ENCODE measurements around the gene TNC. TPM values are rescaled to one million over a fixed set of nuclear protein-coding genes. Genes with fewer than 3 reads are reported as not detected.

Gene TNC
- total RNA-seq: not detected
- total RNA-seq (2013): not detected

GRCh38 chr9:115117999-115118878, at the start of gene TNC:
TSS of gene TNC (minus strand) at chr9:115118157. CDS start at chr9:115091018, 27,139 bp downstream.
- Mint-ChIP-seq H3K4me1 (no peaks in the 10 kb centered on the region), H3K9me3 (no peaks in the 10 kb centered on the region), H3K27me3 (ENCODE audit: low read depth in 2 of 2) (peaks cover 49 to 59% of the 10 kb centered on the region in 2 donors), H3K27ac (no peak within 1 kb of the TSS), H3K36me3 (no peaks in the 10 kb centered on the region), H3K4me3 (no peak within 1 kb of the TSS)
- 5% methylated on average over 37 of the region's 37 CpGs for WGBS (ENCODE audit: insufficient coverage)
- no peak within 1 kb of the TSS for H3K27ac ChIP-seq (ENCODE audit: low read length)
- H3K36me3 ChIP-seq (ENCODE audit: control insufficient read depth, insufficient read depth, low read length): no peaks in the 10 kb centered on the region
- intact Hi-C loops (cut with micrococcal nuclease): no loop called here
- no peaks in the 10 kb centered on the region for H3K9me3 ChIP-seq (ENCODE audit: control insufficient read depth, insufficient read depth, low read length)
- no peak for DNase-seq
- H3K27me3 ChIP-seq (ENCODE audit: control insufficient read depth, insufficient read depth, low read length): peaks cover 17% of the 10 kb centered on the region
- TF ChIP-seq CTCF (IDR thresholded peaks at IDR 0.05): no peak
- no peaks in the 10 kb centered on the region for H3K4me1 ChIP-seq (ENCODE audit: control insufficient read depth, insufficient read depth, low read length)
- no peak within 1 kb of the TSS for H3K4me3 ChIP-seq (ENCODE audit: low read length)
- no peak for ATAC-seq

- Mint-ChIP-seq H3K4me3 (no peak overlapping the region), H3K36me3 (no peaks in the 10 kb centered on the region), H3K4me1 (no peaks in the 10 kb centered on the region), H3K9me3 (peaks cover 0 to 3% of the 10 kb centered on the region in 2 donors), H3K27me3 (ENCODE audit: low read depth in 2 of 2) (peaks cover 0 to 8% of the 10 kb centered on the region in 2 donors), H3K27ac (no peak overlapping the region)
- Histone ChIP-seq H3K27ac (ENCODE audit: low read length) (no peak overlapping the region), H3K9me3 (ENCODE audit: control insufficient read depth, insufficient read depth, low read length) (no peaks in the 10 kb centered on the region), H3K36me3 (ENCODE audit: control insufficient read depth, insufficient read depth, low read length) (no peaks in the 10 kb centered on the region), H3K4me3 (ENCODE audit: low read length) (no peak overlapping the region), H3K27me3 (ENCODE audit: control insufficient read depth, insufficient read depth, low read length) (no peaks in the 10 kb centered on the region), H3K4me1 (ENCODE audit: control insufficient read depth, insufficient read depth, low read length) (no peaks in the 10 kb centered on the region)
- 87% methylated on average over 3 of the region's 3 CpGs for WGBS (ENCODE audit: insufficient coverage)
- no peak for ATAC-seq
- no peak for TF ChIP-seq CTCF (IDR thresholded peaks at IDR 0.05)
- no peak for DNase-seq
- intact Hi-C loops (cut with micrococcal nuclease): no loop called here
Measured at GRCh38 chr9:115167175-115167574, 49.2 kb upstream of the TNC start.

GRCh38 chr9:115165233-115165632, 47.3 kb upstream of the TNC start:
- H3K36me3 ChIP-seq (ENCODE audit: control insufficient read depth, insufficient read depth, low read length): no peaks in the 10 kb centered on the region
- intact Hi-C loops (cut with micrococcal nuclease): no loop called here
- H3K4me3 ChIP-seq (ENCODE audit: low read length): no peak overlapping the region
- peaks cover 0 to 8% of the 10 kb centered on the region in 2 donors for H3K27me3 Mint-ChIP-seq (ENCODE audit: low read depth in 2 of 2)
- H3K9me3 Mint-ChIP-seq: peaks cover 0 to 3% of the 10 kb centered on the region in 2 donors
- no peak overlapping the region for H3K4me3 Mint-ChIP-seq
- H3K27me3 ChIP-seq (ENCODE audit: control insufficient read depth, insufficient read depth, low read length): no peaks in the 10 kb centered on the region
- no peak overlapping the region for H3K27ac ChIP-seq (ENCODE audit: low read length)
- H3K36me3 Mint-ChIP-seq: no peaks in the 10 kb centered on the region
- TF ChIP-seq CTCF (IDR thresholded peaks at IDR 0.05): no peak
- no peaks in the 10 kb centered on the region for H3K4me1 ChIP-seq (ENCODE audit: control insufficient read depth, insufficient read depth, low read length)
- no peaks in the 10 kb centered on the region for H3K9me3 ChIP-seq (ENCODE audit: control insufficient read depth, insufficient read depth, low read length)
- DNase-seq (no peak), ATAC-seq (no peak)
- no peaks in the 10 kb centered on the region for H3K4me1 Mint-ChIP-seq
- no peak overlapping the region for H3K27ac Mint-ChIP-seq
